ENCODE measurements around the gene ANAPC15.
"Not testable (repeated sequence)": the region's sequence is repeated elsewhere in the genome, so short reads cannot be mapped to it uniquely, and the experiment has no call there.

ANAPC15 gene

GRCh38 chr11:72138821-72139390 lies 26.4 kb upstream of the ANAPC15 start:
- no peak overlapping the region for H3K4me2 ChIP-seq (ENCODE audit: low read length)
- no peaks in the 10 kb centered on the region for H3K4me1 ChIP-seq (ENCODE audit: insufficient read depth, low read length, severe bottlenecking)
- TF ChIP-seq CTCF (IDR thresholded peaks at IDR 0.05; ENCODE audit: low read length) (no peak), EZH2 (IDR thresholded peaks at IDR 0.05; ENCODE audit: borderline replicate concordance, low read length) (no peak)
- no peak overlapping the region for H3K27ac ChIP-seq (ENCODE audit: low read depth, low read length, poor library complexity, severe bottlenecking)
- H3F3A ChIP-seq (ENCODE audit: insufficient read depth, low read length), result no peaks in the 10 kb centered on the region
- no peaks in the 10 kb centered on the region for H3K36me3 ChIP-seq (ENCODE audit: insufficient read depth, low read length)
- no peak overlapping the region for H3K4me3 ChIP-seq (ENCODE audit: low read depth, low read length, poor library complexity, severe bottlenecking)
- no peaks in the 10 kb centered on the region for H3K79me2 ChIP-seq (ENCODE audit: insufficient read depth, low read length)
- no peaks in the 10 kb centered on the region for H3K9me3 ChIP-seq (ENCODE audit: low read length)
- H3K9me2 ChIP-seq (ENCODE audit: low read depth, low read length), result no peaks in the 10 kb centered on the region
- H3K27me3 ChIP-seq (ENCODE audit: insufficient read depth, low read length), result no peaks in the 10 kb centered on the region
- H4K20me1 ChIP-seq (ENCODE audit: insufficient read depth, low read length), result no peaks in the 10 kb centered on the region
- no peak overlapping the region for H2AFZ ChIP-seq (ENCODE audit: low read length)
- H3K9ac ChIP-seq (ENCODE audit: low read length), result no peak overlapping the region

- TF ChIP-seq CTCF (IDR thresholded peaks at IDR 0.05; ENCODE audit: low read length), result no peak
- no peak for TF ChIP-seq EZH2 (IDR thresholded peaks at IDR 0.05; ENCODE audit: borderline replicate concordance, low read length)
- no peak overlapping the region for H3K4me2 ChIP-seq (ENCODE audit: low read length)
- H3K27ac ChIP-seq (ENCODE audit: low read depth, low read length, poor library complexity, severe bottlenecking), result no peak overlapping the region
- H3K9ac ChIP-seq (ENCODE audit: low read length), result no peak overlapping the region
- H3K9me3 ChIP-seq (ENCODE audit: low read length), result no peaks in the 10 kb centered on the region
- H3K27me3 ChIP-seq (ENCODE audit: insufficient read depth, low read length), result no peaks in the 10 kb centered on the region
- H3K79me2 ChIP-seq (ENCODE audit: insufficient read depth, low read length), result no peaks in the 10 kb centered on the region
- no peaks in the 10 kb centered on the region for H3K4me1 ChIP-seq (ENCODE audit: insufficient read depth, low read length, severe bottlenecking)
- no peak overlapping the region for H2AFZ ChIP-seq (ENCODE audit: low read length)
- no peaks in the 10 kb centered on the region for H3K36me3 ChIP-seq (ENCODE audit: insufficient read depth, low read length)
- H4K20me1 ChIP-seq (ENCODE audit: insufficient read depth, low read length), result no peaks in the 10 kb centered on the region
- H3K9me2 ChIP-seq (ENCODE audit: low read depth, low read length), result no peaks in the 10 kb centered on the region
- no peak overlapping the region for H3K4me3 ChIP-seq (ENCODE audit: low read depth, low read length, poor library complexity, severe bottlenecking)
- no peaks in the 10 kb centered on the region for H3F3A ChIP-seq (ENCODE audit: insufficient read depth, low read length)
Observed at GRCh38 chr11:72136684-72137262, 24.3 kb upstream of the ANAPC15 start.

GRCh38 chr11:72135891-72136683 lies 23.6 kb upstream of the ANAPC15 start:
- Histone ChIP-seq H3K9me3 (ENCODE audit: low read length) (no peaks in the 10 kb centered on the region), H3K27me3 (ENCODE audit: insufficient read depth, low read length) (no peaks in the 10 kb centered on the region), H3K36me3 (ENCODE audit: insufficient read depth, low read length) (no peaks in the 10 kb centered on the region), H3K27ac (ENCODE audit: low read depth, low read length, poor library complexity, severe bottlenecking) (no peak overlapping the region), H3K4me1 (ENCODE audit: insufficient read depth, low read length, severe bottlenecking) (no peaks in the 10 kb centered on the region), H3F3A (ENCODE audit: insufficient read depth, low read length) (no peaks in the 10 kb centered on the region), H3K9ac (ENCODE audit: low read length) (no peak overlapping the region), H3K4me3 (ENCODE audit: low read depth, low read length, poor library complexity, severe bottlenecking) (no peak overlapping the region), H3K9me2 (ENCODE audit: low read depth, low read length) (no peaks in the 10 kb centered on the region), H4K20me1 (ENCODE audit: insufficient read depth, low read length) (no peaks in the 10 kb centered on the region), H3K79me2 (ENCODE audit: insufficient read depth, low read length) (no peaks in the 10 kb centered on the region), H2AFZ (ENCODE audit: low read length) (no peak overlapping the region), H3K4me2 (ENCODE audit: low read length) (no peak overlapping the region)
- TF ChIP-seq EZH2 (IDR thresholded peaks at IDR 0.05; ENCODE audit: borderline replicate concordance, low read length) (no peak), CTCF (IDR thresholded peaks at IDR 0.05; ENCODE audit: low read length) (no peak)

- not testable (repeated sequence) for H3K9ac ChIP-seq (ENCODE audit: low read length); H3K36me3 ChIP-seq (ENCODE audit: insufficient read depth, low read length); H3K27me3 ChIP-seq (ENCODE audit: insufficient read depth, low read length); H3K9me3 ChIP-seq (ENCODE audit: low read length); H3K4me1 ChIP-seq (ENCODE audit: insufficient read depth, low read length, severe bottlenecking); H4K20me1 ChIP-seq (ENCODE audit: insufficient read depth, low read length); H2AFZ ChIP-seq (ENCODE audit: low read length); H3F3A ChIP-seq (ENCODE audit: insufficient read depth, low read length); H3K4me3 ChIP-seq (ENCODE audit: low read depth, low read length, poor library complexity, severe bottlenecking); H3K27ac ChIP-seq (ENCODE audit: low read depth, low read length, poor library complexity, severe bottlenecking); H3K4me2 ChIP-seq (ENCODE audit: low read length); H3K9me2 ChIP-seq (ENCODE audit: low read depth, low read length); H3K79me2 ChIP-seq (ENCODE audit: insufficient read depth, low read length)
Observed at GRCh38 chr11:72135473-72135872, 23.0 kb upstream of the ANAPC15 start, which contains the start of gene FOLR3. TSS of gene FOLR3 (plus strand) at chr11:72135725. CDS start at chr11:72135953, 228 bp downstream.

All from OCI-LY1 (cell line).